Measurements from ENCODE around the gene NUDT19. TPM values are rescaled to one million over a fixed set of nuclear protein-coding genes. Genes with fewer than 3 reads are reported as not detected.

NUDT19 gene
- total RNA-seq, 4 donors from 2014 or later = 1.3 to 8.4 (median 5.9) TPM; not detected in 1

- H3K27me3 ChIP-seq = no peaks in the 10 kb centered on the region
- intact Hi-C loops (cut with DNase I; ENCODE audit: low total_unique reads) = no loop called here
Measured at GRCh38 chr19:32748497-32748896, 56.9 kb downstream of the NUDT19 start.

GRCh38 chr19:32748948-32749347 is 57.3 kb downstream of the NUDT19 start:
- no peaks in the 10 kb centered on the region for H3K36me3 ChIP-seq
- no peak for DNase-seq
- H3K4me3 ChIP-seq = no peak overlapping the region
- intact Hi-C loops (cut with DNase I; ENCODE audit: low total_unique reads) = no loop called here
- H3K27ac ChIP-seq = no peak overlapping the region
- no peaks in the 10 kb centered on the region for H3K27me3 ChIP-seq
- H3K4me1 ChIP-seq = no peaks in the 10 kb centered on the region
- TF ChIP-seq CTCF (IDR thresholded peaks at IDR 0.05) (no peak), POLR2A (IDR thresholded peaks at IDR 0.05) (no peak)
- no peaks in the 10 kb centered on the region for H3K9me3 ChIP-seq

More at GRCh38 chr19:32748497-32748896, 56.9 kb downstream of the NUDT19 start:
- Histone ChIP-seq H3K4me1 (no peaks in the 10 kb centered on the region), H3K4me3 (no peak overlapping the region), H3K36me3 (no peaks in the 10 kb centered on the region), H3K27ac (no peak overlapping the region), H3K9me3 (no peaks in the 10 kb centered on the region)
- no peak for DNase-seq
- TF ChIP-seq POLR2A (IDR thresholded peaks at IDR 0.05) (no peak), CTCF (IDR thresholded peaks at IDR 0.05) (no peak)

GRCh38 chr19:32749361-32749760 is 57.7 kb downstream of the NUDT19 start:
- TF ChIP-seq POLR2A (IDR thresholded peaks at IDR 0.05) (no peak), CTCF (IDR thresholded peaks at IDR 0.05) (no peak)
- no peaks in the 10 kb centered on the region for H3K9me3 ChIP-seq
- no peaks in the 10 kb centered on the region for H3K27me3 ChIP-seq
- H3K4me3 ChIP-seq = no peak overlapping the region
- DNase-seq = no peak
- H3K27ac ChIP-seq = no peak overlapping the region
- no peaks in the 10 kb centered on the region for H3K36me3 ChIP-seq
- intact Hi-C loops (cut with DNase I; ENCODE audit: low total_unique reads) = no loop called here
- H3K4me1 ChIP-seq = no peaks in the 10 kb centered on the region

- intact Hi-C loops (cut with DNase I; ENCODE audit: low total_unique reads) = no loop called here
- no peaks in the 10 kb centered on the region for H3K4me1 ChIP-seq
- no peak for TF ChIP-seq POLR2A (IDR thresholded peaks at IDR 0.05)
- no peak for TF ChIP-seq CTCF (IDR thresholded peaks at IDR 0.05)
- no peak overlapping the region for H3K27ac ChIP-seq
- H3K4me3 ChIP-seq = no peak overlapping the region
- no peak for DNase-seq
- no peaks in the 10 kb centered on the region for H3K27me3 ChIP-seq
- H3K9me3 ChIP-seq = no peaks in the 10 kb centered on the region
- H3K36me3 ChIP-seq = no peaks in the 10 kb centered on the region
Measured at GRCh38 chr19:32750441-32751055, 58.9 kb downstream of the NUDT19 start.

GRCh38 chr19:32751066-32751465 is 59.4 kb downstream of the NUDT19 start:
- TF ChIP-seq CTCF (IDR thresholded peaks at IDR 0.05) (no peak), POLR2A (IDR thresholded peaks at IDR 0.05) (no peak)
- no peak overlapping the region for H3K27ac ChIP-seq
- H3K9me3 ChIP-seq = no peaks in the 10 kb centered on the region
- intact Hi-C loops (cut with DNase I; ENCODE audit: low total_unique reads) = no loop called here
- H3K27me3 ChIP-seq = no peaks in the 10 kb centered on the region
- no peak for DNase-seq
- no peak overlapping the region for H3K4me3 ChIP-seq
- no peaks in the 10 kb centered on the region for H3K36me3 ChIP-seq
- no peaks in the 10 kb centered on the region for H3K4me1 ChIP-seq
